HL-60 (cell line): Measurements from ENCODE around the gene TMEM82.

Experiments used
- CTCF ChIP-seq: IDR thresholded peaks from one replicate; pipeline ENCODE4 v1.5.1; 2011; ENCODE audit warnings: low read length, control low read depth, inconsistent platforms; ENCODE audit not compliant: insufficient read depth
- GABPA ChIP-seq: IDR thresholded peaks from 2 replicates; pipeline ENCODE4 v1.6.1; 2012; ENCODE audit warnings: low read depth
- POLR2AphosphoS5 ChIP-seq: IDR thresholded peaks from 2 replicates; pipeline ENCODE4 v1.6.1; 2012; ENCODE audit warnings: low read depth

- TF ChIP-seq CTCF (no peak), POLR2AphosphoS5 (no peak), GABPA (no peak)
Observed at GRCh38 chr1:15753776-15754175, 11.5 kb downstream of the TMEM82 start.
